HG03060 (cell line): Measurements from ENCODE around the gene DMBX1.

Experiments used
- ATAC-seq: cut with Tn5 transposase; IDR thresholded peaks from one replicate; pipeline ENCODE4 v1.9.1; 2021; ENCODE audit warnings: low read depth, moderate number of reproducible peaks; ENCODE audit not compliant: unreplicated experiment

DMBX1 gene

GRCh38 chr1:46497020-46497419 lies 7.4 kb downstream of the DMBX1 start:
- ATAC-seq, result no peak

DNA sequence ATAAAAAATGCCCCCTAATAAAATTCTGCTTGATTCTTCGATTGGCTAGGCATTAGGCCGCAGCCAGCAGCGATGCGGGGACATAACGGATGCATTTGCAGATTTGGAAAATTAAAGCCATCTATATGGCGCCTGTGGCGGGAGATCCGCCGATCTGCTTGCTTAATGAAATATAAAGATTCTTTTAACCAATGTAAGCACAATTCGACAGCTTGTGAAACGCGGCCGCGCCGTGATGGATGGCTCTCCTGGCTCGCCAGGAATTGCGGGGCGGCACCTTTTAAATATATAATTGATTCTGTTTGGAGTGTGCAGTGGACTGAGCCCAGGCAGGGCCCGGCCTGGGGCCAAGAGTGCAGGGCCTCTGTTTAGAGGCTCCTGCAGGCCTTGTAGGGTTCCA lies 8.0 kb downstream of the DMBX1 start:
- ATAC-seq, result no peak

- ATAC-seq, result no peak
These were observed 11.9 kb downstream of the DMBX1 start for GRCh38 chr1:46501528-46501927.

DNA sequence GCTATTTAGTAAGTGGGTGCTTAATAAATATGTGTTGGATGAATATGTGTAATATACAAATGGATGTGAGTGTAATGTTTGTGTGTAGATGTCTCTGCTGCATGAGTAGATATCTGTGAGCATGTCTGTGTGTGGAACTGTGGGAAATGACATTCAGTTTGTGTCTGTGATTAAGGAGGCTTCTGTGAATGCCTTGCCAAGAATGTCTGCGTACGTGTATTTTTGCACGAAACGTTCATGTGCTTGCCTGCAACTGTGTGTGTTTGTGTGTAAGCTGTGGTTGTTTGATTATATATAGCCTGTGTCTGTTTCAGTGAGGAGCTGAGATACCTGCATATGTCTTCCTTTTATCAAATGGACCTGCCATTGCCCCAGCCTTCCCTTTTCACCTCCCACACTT lies 13.8 kb downstream of the DMBX1 start:
- no peak for ATAC-seq

- no peak for ATAC-seq
These were observed 17.0 kb downstream of the DMBX1 start for GRCh38 chr1:46506470-46507219.

DNA sequence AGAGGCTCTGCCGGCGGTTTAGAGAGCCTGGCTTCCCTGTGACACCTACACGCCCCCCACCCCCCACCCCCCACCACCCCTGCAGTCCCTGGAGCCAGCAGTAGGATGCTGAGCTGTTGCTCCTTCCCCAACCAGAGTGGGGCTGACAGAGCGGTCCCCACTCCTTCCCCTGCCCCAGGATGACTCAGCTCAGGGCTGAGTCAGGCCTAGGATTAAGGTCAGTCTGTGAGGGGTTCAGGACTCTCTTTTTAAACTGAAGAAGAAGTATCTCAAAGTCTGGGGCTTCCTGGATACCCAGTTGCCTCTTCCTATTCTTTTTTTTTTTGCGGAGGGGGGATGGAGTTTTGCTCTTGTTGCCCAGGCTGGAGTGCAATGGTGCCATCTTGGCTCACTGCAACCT lies 19.1 kb downstream of the DMBX1 start:
- no peak for ATAC-seq

- ATAC-seq, result no peak
These were observed 20.8 kb downstream of the DMBX1 start for GRCh38 chr1:46510341-46510997.

DNA sequence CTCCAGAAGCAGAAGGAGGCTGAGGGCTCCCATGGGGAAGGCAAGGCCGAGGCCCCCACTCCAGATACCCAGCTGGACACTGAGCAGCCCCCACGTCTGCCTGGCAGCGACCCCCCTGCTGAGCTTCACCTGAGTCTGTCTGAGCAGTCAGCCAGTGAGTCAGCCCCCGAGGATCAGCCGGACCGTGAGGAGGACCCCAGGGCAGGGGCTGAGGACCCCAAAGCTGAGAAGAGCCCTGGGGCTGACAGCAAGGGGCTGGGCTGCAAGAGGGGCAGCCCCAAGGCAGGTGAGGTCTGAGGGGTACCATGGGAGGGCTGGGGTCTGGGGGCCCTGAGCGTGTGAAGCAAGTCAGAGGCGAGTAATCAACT lies 21.3 kb downstream of the DMBX1 start:
- no peak for ATAC-seq

- no peak for ATAC-seq
These were observed 22.6 kb downstream of the DMBX1 start for GRCh38 chr1:46512135-46512791.

DNA sequence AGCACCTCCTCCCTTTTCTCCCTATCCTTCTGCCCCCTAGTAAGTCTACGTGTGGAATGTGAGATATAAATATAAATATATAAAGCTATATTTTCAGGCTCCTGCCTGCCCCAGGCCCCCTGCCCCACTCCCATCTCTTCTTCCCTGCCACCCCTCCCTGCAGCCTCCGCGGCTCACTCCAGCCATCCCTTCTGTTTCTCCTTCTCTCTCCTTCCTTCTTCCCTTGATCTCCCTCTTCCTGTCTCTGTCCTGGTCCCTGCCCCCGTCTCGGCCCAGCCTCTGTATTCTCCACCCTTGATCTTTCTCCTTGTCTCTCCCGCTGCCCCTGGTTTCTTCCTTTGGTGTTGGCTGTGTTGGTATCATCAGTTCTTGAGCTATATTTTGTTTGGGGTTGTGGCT lies 23.2 kb downstream of the DMBX1 start:
- no peak for ATAC-seq

DNA sequence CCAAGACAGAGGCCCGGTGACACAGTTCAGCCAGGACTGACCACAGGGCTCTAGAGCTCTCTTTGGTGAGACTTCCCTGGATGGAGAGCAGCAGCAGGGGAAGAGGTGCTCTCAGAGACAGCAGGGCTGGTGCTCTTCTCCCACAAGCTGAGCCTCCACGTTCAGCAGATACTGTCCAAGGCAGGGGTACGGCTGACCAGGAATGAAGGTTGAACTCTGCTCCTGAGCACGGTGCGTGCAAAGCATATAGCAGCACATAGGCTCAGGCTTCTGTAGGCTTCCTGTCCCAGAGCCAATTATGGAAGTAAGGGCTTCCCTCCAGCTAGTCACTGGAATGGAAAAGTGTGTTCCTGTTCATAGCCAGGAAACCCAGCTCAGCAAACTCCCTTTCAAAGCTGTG lies 23.9 kb downstream of the DMBX1 start:
- ATAC-seq, result no peak

- no peak for ATAC-seq
These were observed 25.9 kb downstream of the DMBX1 start for GRCh38 chr1:46515576-46515975.

DNA sequence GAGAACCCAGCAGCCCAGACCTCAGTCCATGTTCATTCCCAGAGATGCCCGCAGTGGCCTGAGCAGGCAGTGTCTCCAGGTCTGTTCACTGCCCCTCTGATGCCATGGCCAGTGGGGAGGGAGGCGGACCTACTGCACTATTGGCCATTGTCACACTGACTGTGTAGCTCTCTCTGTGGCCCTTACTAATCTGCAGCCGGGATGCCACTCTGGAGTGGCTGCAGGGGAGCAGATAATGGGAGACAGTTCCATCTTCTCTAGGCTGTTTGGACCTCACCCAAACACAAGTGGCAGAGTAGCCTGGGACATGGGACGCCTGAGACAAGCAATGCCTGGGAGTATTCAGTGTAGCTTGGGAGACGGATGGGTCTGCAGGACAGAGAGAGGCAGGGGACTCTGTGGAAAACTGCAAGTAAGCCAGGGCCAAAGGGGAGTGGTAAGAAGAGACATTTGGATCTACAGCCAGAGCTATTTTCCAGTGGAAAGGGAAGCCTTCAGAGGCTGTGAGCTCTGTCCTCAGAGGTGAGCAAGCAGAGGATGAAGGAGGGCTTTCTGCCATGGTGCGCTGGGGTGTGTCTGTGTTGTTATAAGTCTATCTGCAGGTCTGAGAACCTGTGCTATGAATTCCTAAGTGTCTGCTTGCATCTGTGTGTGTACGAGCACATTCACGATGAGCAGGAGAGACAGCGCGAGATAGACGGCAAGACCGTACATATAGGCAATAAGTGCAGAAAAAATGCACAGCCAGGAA lies 26.7 kb downstream of the DMBX1 start:
- ATAC-seq, result no peak

DNA sequence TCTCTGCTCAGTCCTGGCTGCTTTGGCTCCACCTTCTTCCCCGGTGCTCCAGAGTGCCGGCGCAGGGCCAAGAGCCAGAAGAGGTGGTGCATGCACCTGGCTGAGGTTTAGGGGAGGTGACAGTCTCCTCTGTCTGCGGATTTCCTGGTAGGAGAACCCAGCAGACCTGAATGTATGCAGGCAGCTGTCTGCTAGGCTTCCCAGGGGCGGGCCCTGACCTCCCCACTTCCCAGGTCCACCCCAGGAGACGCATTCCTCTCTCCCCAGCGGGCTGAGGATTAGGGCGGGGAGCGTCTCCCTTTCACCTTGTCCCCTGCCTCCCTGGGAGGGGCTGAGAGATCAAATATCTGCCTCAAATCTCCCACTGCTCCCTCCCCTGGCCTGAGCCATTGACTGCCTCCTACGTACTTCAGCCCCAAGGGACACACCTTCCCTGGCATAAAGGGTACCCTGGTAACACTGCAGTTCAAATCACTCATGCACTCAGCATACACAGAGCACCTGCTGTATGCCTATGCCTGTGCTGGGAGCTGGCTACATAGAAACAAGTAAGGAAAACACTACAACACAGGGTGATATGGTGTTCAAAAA lies 27.5 kb downstream of the DMBX1 start:
- no peak for ATAC-seq

- no peak for ATAC-seq
These were observed 28.4 kb downstream of the DMBX1 start for GRCh38 chr1:46517932-46518498.

DNA sequence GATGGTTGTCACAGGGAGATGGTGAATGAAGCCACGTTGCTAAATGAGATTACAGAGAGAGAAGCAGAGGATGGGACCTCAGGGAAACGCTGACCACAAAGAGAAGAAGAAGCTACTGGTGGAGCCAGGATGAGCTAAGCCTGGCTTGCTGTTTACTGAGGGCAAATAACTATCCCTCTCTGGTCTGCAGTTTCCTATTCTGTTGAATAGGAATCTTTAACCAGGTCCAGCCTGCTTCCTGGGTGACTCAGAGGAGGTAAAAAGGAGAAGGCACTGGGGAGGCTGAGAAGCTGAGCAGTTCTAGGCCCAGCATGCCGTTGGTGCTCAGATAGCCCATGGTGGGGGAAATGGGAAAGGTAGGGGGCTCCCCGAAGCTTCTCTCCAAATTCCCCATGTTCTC lies 29.6 kb downstream of the DMBX1 start:
- ATAC-seq, result no peak

- ATAC-seq, result no peak
These were observed 30.7 kb downstream of the DMBX1 start for GRCh38 chr1:46520063-46520911.

- ATAC-seq, result no peak
These were observed 31.8 kb downstream of the DMBX1 start for GRCh38 chr1:46521414-46521813.

DNA sequence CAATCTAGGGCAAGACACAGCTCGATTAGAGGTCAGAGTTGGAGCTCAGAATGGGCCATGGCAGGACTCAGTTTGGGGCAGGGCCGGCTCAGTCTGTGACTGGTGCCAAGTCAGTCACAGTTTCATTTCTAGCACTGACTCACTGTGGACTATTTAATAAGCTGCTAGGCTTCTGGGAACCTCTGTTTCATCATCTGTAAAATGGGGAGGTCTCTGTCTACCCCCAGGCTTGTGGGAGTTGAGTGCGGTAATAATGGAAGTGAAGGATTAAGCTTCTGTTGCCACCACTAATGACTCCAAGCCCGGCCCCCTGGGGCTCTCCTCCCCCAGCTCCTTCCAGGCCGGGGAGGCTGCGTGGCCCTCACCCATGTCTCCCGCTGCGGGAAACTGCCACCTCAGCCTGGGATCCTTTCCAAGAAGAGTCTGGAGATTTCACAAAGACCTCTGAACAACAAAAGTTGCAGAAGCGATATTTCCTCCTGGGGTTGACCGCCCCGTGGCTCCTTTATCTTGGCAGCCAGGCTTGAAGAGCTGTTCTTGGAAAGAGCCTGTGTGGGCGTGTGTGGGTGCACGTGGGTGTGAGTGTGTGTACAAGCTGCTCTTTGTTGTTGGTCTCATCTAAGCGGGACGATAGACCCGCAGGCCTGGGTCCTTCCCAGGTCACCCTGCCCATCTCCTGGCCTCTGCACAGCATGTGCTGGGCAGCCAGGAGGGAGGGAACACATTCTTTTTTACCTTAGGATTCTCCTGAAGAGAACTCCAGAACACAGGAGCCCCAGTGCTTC lies 32.7 kb downstream of the DMBX1 start:
- peak; percentile 77 for ATAC-seq
